Tongue (tissue), 3 donors: ENCODE measurements around the gene TULP4. TPM values are rescaled to one million over a fixed set of nuclear protein-coding genes. Genes with fewer than 3 reads are reported as not detected.

Source experiments
- DNase-seq: peaks from one replicate; pipeline ENCODE4 v3.0.0-alpha.2; 2015
- small RNA-seq: library from RNA; depleted of rRNA; stranded (forward); fragments of <200 nt; gene quantifications from one replicate; pipeline ENCODE3, GENCODE V24; 2014; ENCODE audit warnings: low replicate concordance
- total RNA-seq: library from RNA; depleted of rRNA; stranded (reverse); fragments of >200 nt; gene quantifications from one replicate; pipeline ENCODE4 v1.2.3, GENCODE V29; 2014

Gene TULP4
- total RNA-seq, 1 donor from 2014 or later: 475 TPM

GRCh38 chr6:158559895-158560835, 247.9 kb downstream of the TULP4 start, which contains the start of gene TMEM181:
TSS of gene TMEM181 (plus strand) at chr6:158560091. CDS start at chr6:158560225, 134 bp downstream.
- DNase-seq: peak; percentile 94

DNA sequence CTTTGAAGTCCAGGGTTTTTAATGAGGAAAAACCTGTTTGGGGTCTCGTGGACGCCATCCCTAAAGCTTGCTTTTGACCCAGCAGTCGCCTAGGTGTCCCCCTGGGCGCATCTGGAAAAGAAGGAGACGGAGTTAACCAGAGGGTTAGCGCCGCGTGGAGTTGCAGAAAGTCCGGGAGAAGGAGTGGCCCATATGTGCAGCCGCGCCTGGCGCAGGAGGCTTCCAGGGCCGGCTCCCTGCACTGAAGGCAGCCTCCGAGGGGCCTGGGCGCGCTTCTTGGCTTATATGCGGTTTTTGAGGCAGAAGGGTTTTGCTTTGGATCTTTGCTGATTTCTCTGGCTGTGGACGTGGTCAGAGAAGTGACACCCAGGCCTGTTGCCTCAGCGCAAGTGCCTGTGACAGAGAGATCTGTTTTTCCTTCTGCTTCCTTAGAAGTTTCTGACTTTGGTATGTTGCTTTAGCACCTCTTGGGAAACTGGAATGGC, 248.6 kb downstream of the TULP4 start:
- DNase-seq: peak; percentile 47

Small RNA genes within 50 kb of the gene (small RNA-seq; reads per million reads assigned to genes)
- not detected for gene RN7SL173P

Other genes with a start within 250 kb of the TULP4 start
- gene SERAC1, start 144.2 kb upstream of the TULP4 start, total RNA-seq: 14.2 TPM
- gene GTF2H5, start 144.1 kb upstream of the TULP4 start, total RNA-seq: 5.1 TPM
- 26.3 TPM for gene TMEM181, start 247.6 kb downstream of the TULP4 start, total RNA-seq